ENCODE results near the gene RPS6KB2. TPM values are rescaled to one million over a fixed set of nuclear protein-coding genes. Genes with fewer than 3 reads are reported as not detected.

RPS6KB2 gene
- total and polyA plus RNA-seq, 7 donors, result 27.1 to 70.2 (median 55.9) TPM

DNA sequence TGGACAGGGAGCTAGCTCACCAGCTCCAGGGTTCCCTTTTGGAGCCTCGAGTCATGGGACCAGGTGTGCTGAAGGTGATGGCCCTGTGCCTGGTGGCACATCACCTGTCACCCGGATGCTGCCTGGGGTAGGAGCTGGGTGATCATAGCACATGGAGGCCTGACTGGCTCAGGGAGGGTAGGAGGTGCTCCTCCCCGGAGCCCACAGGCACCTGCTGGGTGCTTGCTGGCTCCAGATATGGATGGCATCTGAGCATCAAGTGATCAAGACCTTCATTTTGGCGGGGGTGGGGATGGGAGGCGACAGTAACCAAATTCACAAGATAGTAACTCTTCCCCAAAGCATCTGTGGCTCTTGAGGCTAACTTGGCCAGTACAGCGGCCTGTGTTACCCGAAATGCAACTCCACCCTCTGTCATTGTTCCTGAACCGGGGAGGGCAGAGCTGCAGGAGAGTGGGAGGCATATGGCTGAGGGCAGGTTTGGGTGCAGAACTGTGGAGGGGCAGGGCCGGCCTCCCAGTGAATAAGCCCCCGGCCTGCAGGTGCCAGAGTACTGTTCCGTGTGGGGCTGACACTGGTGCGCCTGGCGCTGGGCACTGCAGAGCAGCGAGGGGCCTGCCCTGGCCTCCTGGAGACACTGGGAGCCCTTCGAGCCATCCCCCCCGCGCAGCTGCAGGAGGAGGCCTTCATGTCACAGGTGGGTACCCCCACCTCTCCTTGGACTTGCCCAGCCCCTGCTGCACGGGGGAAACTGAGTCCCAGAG is 19.7 kb upstream of the RPS6KB2 start:
- 49 to 73% methylated on average over 18 of the region's 18 CpGs for WGBS, 2 donors
- TF ChIP-seq POLR2A (IDR thresholded peaks at IDR 0.05), result no peak
- TF ChIP-seq, protein P1, sequence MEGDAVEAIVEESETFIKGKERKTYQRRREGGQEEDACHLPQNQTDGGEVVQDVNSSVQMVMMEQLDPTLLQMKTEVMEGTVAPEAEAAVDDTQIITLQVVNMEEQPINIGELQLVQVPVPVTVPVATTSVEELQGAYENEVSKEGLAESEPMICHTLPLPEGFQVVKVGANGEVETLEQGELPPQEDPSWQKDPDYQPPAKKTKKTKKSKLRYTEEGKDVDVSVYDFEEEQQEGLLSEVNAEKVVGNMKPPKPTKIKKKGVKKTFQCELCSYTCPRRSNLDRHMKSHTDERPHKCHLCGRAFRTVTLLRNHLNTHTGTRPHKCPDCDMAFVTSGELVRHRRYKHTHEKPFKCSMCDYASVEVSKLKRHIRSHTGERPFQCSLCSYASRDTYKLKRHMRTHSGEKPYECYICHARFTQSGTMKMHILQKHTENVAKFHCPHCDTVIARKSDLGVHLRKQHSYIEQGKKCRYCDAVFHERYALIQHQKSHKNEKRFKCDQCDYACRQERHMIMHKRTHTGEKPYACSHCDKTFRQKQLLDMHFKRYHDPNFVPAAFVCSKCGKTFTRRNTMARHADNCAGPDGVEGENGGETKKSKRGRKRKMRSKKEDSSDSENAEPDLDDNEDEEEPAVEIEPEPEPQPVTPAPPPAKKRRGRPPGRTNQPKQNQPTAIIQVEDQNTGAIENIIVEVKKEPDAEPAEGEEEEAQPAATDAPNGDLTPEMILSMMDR (IDR thresholded peaks at IDR 0.05), result no peak
- no peak for TF ChIP-seq EP300 (IDR thresholded peaks at IDR 0.05)
- TF ChIP-seq POLR2AphosphoS5 (IDR thresholded peaks at IDR 0.05), result no peak
- H3K4me3 ChIP-seq, result no peak overlapping the region
- DNase-seq, result no peak
- peaks cover 31 to 98% (median 59%) of the 10 kb centered on the region in 3 donors for H3K27me3 ChIP-seq
- H3K27ac ChIP-seq, result no peak overlapping the region
- no peaks in the 10 kb centered on the region for H3K4me1 ChIP-seq
- intact Hi-C loops (cut with DNase I), result no loop called here
- no peaks in the 10 kb centered on the region for H3K36me3 ChIP-seq
- H3K9me3 ChIP-seq, result no peaks in the 10 kb centered on the region

DNA sequence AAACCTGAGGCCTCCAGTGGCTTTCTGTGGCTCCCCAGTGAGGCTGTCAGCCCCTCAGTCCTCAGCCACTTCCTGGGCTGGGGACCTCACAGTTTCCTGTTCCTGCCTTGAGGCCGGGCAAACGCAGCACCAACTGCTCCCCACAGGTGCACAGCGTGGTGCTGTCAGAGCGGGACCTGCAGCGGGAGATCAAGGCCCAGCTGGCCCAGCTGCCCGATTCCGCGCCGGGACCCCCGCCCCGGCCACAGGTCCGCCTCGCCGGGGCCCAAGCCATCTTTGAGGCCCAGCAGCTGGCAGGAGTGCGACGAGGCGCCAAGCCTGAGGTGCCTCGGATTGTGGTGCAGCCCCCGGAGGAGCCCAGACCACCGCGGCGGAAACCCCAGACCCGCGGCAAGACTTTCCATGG is 19.0 kb upstream of the RPS6KB2 start:
- Histone ChIP-seq H3K9me3 (no peaks in the 10 kb centered on the region), H3K27ac (no peak overlapping the region), H3K27me3 (peaks cover 31 to 98% (median 59%) of the 10 kb centered on the region in 3 donors), H3K4me1 (no peaks in the 10 kb centered on the region), H3K36me3 (no peaks in the 10 kb centered on the region), H3K4me3 (no peak overlapping the region)
- DNase-seq, result no peak
- intact Hi-C loops (cut with DNase I), result no loop called here
- 42 to 70% methylated on average over 24 of the region's 24 CpGs for WGBS, 2 donors
- TF ChIP-seq, protein P1 (IDR thresholded peaks at IDR 0.05), result no peak
- no peak for TF ChIP-seq POLR2A (IDR thresholded peaks at IDR 0.05)
- TF ChIP-seq POLR2AphosphoS5 (IDR thresholded peaks at IDR 0.05), result no peak

DNA sequence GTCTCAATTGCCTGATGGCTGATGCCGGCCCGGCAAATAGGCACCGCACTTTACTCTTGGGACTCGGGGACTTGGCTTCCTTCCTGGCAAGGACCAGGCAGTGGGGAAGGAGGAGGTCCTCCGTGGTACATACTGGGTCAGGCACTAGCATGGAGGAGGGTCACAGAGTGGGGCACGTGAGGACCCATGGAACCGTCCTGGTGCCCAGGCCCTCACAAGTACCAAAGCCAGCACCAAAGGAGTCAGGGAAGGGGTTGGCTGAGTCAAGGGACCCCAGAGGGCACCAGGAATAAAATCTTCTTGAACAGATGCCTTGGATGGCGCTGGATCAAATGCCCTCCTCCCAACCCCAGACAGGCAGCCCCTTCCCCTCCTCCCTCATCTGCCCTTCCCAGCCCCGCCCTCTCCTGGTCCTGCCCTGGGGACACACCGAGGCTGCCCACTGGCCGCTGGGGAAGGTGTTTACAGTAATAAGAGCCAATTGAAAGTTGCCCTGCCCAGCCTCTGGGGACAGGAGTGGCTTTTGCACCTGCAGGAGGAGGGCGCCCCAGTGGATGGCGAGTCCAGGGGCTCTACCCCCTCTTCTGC is 18.4 kb upstream of the RPS6KB2 start:
- Histone ChIP-seq H3K36me3 (no peaks in the 10 kb centered on the region), H3K4me1 (peaks cover 0 to 2% (median under 1%) of the 10 kb centered on the region in 4 donors), H3K27ac (no peak overlapping the region), H3K4me3 (no peak overlapping the region), H3K9me3 (no peaks in the 10 kb centered on the region), H3K27me3 (peaks cover 31 to 98% (median 59%) of the 10 kb centered on the region in 3 donors)
- intact Hi-C loops (cut with DNase I), result no loop called here
- WGBS, 2 donors, result 21 to 27% methylated on average over 13 of the region's 13 CpGs
- TF ChIP-seq, protein P1 (IDR thresholded peaks at IDR 0.05), result no peak
- TF ChIP-seq EP300 (IDR thresholded peaks at IDR 0.05) (no peak), POLR2A (IDR thresholded peaks at IDR 0.05) (no peak), POLR2AphosphoS5 (IDR thresholded peaks at IDR 0.05) (no peak)
- DNase-seq, result no peak

DNA sequence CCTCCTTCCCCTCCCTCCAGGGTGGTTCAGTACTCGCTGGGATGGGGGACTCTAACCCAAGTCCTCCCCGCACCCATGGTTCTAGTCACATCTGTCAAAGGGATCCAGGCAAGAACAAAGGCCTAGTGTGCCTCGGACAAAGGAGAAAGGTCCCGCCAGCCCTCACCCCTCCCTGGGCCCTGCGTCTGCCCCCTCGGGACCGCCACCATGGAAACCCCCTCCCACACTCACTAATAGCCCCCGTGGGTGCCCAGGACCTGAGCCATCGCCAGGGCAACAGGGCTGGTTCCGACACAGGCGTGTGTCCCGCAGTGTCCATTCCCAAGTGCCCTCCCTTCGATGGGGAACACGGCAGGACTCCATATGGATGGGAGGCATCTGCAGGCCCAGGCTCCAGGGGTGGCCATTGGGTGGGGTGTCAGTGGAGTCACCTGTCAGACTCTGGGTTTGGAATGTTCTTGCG is 17.9 kb upstream of the RPS6KB2 start:
- intact Hi-C loops (cut with DNase I), result no loop called here
- TF ChIP-seq EP300 (IDR thresholded peaks at IDR 0.05) (no peak), POLR2A (IDR thresholded peaks at IDR 0.05) (no peak), POLR2AphosphoS5 (IDR thresholded peaks at IDR 0.05) (no peak)
- TF ChIP-seq, protein P1 (IDR thresholded peaks at IDR 0.05), result no peak
- Histone ChIP-seq H3K9me3 (no peaks in the 10 kb centered on the region), H3K4me3 (no peak overlapping the region), H3K27me3 (peaks cover 32 to 98% (median 59%) of the 10 kb centered on the region in 3 donors), H3K36me3 (no peaks in the 10 kb centered on the region), H3K27ac (no peak overlapping the region), H3K4me1 (peaks cover 0 to 7% (median 5%) of the 10 kb centered on the region in 4 donors)
- DNase-seq, result no peak
- WGBS, 2 donors, result 58 to 64% methylated on average over 15 of the region's 15 CpGs
